Neural cell (in vitro differentiated cells): ENCODE data around the gene TIMM17B. TPM values are rescaled to one million over a fixed set of nuclear protein-coding genes. Genes with fewer than 3 reads are reported as not detected.

ENCODE experiments used
- H2AFZ ChIP-seq: fragments of 200-600, 300-800 bp; sonication (generic), shearing (Covaris generic); 2 replicates; pipeline ENCODE4 v1.6.0; 2014; ENCODE audit warnings: low read depth, mild to moderate bottlenecking, antibody characterized with exemption, low read length, moderate library complexity
- H3F3A ChIP-seq: fragments of 200-600 bp; shearing (Covaris generic); 2 replicates; pipeline ENCODE4 v1.6.1; 2016; ENCODE audit warnings: mild to moderate bottlenecking, moderate library complexity, mixed read lengths, antibody characterized with exemption, low read length; ENCODE audit not compliant: insufficient read depth, poor library complexity, severe bottlenecking
- H3K27ac ChIP-seq: fragments of 200-600, 300-800 bp; sonication (generic), shearing (Covaris generic); 2 replicates; pipeline ENCODE4 v1.5.1; 2014; ENCODE audit warnings: mild to moderate bottlenecking, low read length, moderate library complexity
- H3K27me3 ChIP-seq: fragments of 300-800, 200-600 bp; sonication (generic), shearing (Covaris generic); 2 replicates; pipeline ENCODE4 v1.6.0; 2014; ENCODE audit warnings: mild to moderate bottlenecking, low read depth, low read length, moderate library complexity; ENCODE audit not compliant: insufficient read depth
- H3K36me3 ChIP-seq: fragments of 300-800, 200-600 bp; sonication (generic), shearing (Covaris generic); 2 replicates; pipeline ENCODE4 v1.5.1; 2014; ENCODE audit warnings: mild to moderate bottlenecking, antibody characterized with exemption, low read length, moderate library complexity; ENCODE audit not compliant: insufficient read depth
- H3K4me2 ChIP-seq: fragments of 300-800, 200-600 bp; sonication (generic), shearing (Covaris generic); 2 replicates; pipeline ENCODE4 v1.6.0; 2014; ENCODE audit warnings: mild to moderate bottlenecking, low read length
- H3K4me3 ChIP-seq: fragments of 300-800, 200-600 bp; sonication (generic), shearing (Covaris generic); 2 replicates; pipeline ENCODE4 v1.5.1; 2014; ENCODE audit warnings: mild to moderate bottlenecking, low read length, moderate library complexity
- H3K79me2 ChIP-seq: fragments of 200-600 bp; shearing (Covaris generic); replicated peaks from 2 replicates; pipeline ENCODE4 v1.6.0; 2014; ENCODE audit warnings: mild to moderate bottlenecking, low read length, moderate library complexity; ENCODE audit not compliant: insufficient read depth
- H3K9ac ChIP-seq: fragments of 300-800, 200-600 bp; sonication (generic), shearing (Covaris generic); 2 replicates; pipeline ENCODE4 v1.6.1; 2016; ENCODE audit warnings: mild to moderate bottlenecking, low read length, mixed read lengths
- H3K9me2 ChIP-seq: fragments of 200-600 bp; shearing (Covaris generic); 2 replicates; pipeline ENCODE4 v1.6.1; 2016; ENCODE audit warnings: mild to moderate bottlenecking, low read length, mixed read lengths; ENCODE audit not compliant: insufficient read depth
- H3K9me3 ChIP-seq: fragments of 200-600, 300-800 bp; sonication (generic), shearing (Covaris generic); 2 replicates; pipeline ENCODE4 v1.6.1; 2016; ENCODE audit warnings: mild to moderate bottlenecking, mixed run types, low read length, moderate library complexity, mixed read lengths
- H4K20me1 ChIP-seq: fragments of 200-600 bp; shearing (Covaris generic); 2 replicates; pipeline ENCODE4 v1.6.1; 2016; ENCODE audit warnings: mild to moderate bottlenecking, mixed run types; ENCODE audit not compliant: insufficient read depth
- EP300 ChIP-seq: fragments of 450-650 bp; conservative IDR thresholded peaks from 2 replicates; pipeline ENCODE4 v1.6.1; 2014; ENCODE audit warnings: antibody characterized with exemption, mild to moderate bottlenecking, moderate library complexity; ENCODE audit not compliant: poor library complexity, severe bottlenecking
- EZH2 ChIP-seq: fragments of 200-600, 300-800 bp; shearing (Covaris generic), sonication (generic); IDR thresholded peaks from 2 replicates; pipeline ENCODE4 v1.6.1; 2014; ENCODE audit warnings: antibody characterized with exemption, low read length, borderline replicate concordance, mild to moderate bottlenecking; ENCODE audit not compliant: insufficient read depth, poor library complexity, severe bottlenecking
- MXI1 ChIP-seq: fragments of 450-650 bp; conservative IDR thresholded peaks from 2 replicates; pipeline ENCODE4 v1.6.1; 2014; ENCODE audit warnings: antibody characterized with exemption, mild to moderate bottlenecking; ENCODE audit not compliant: poor library complexity, severe bottlenecking
- POLR2AphosphoS5 ChIP-seq: IDR thresholded peaks from 2 replicates; pipeline ENCODE4 v1.6.1; 2012
- RAD21 ChIP-seq: fragments of 450-650 bp; conservative IDR thresholded peaks from 2 replicates; pipeline ENCODE4 v1.6.1; 2014; ENCODE audit warnings: antibody characterized with exemption, mild to moderate bottlenecking, moderate library complexity
- SMC3 ChIP-seq: fragments of 450-650 bp; conservative IDR thresholded peaks from 2 replicates; pipeline ENCODE4 v1.6.1; 2014; ENCODE audit warnings: antibody characterized with exemption, mild to moderate bottlenecking, moderate library complexity; ENCODE audit not compliant: poor library complexity
- TAF1 ChIP-seq: IDR thresholded peaks from 2 replicates; pipeline ENCODE4 v1.6.1; 2012; ENCODE audit warnings: low read depth
- polyA plus RNA-seq: library from polyadenylated mRNA; depleted of rRNA; stranded (reverse); fragments of >200 nt; gene quantifications from 2 replicates; pipeline ENCODE4 v1.2.3, GENCODE V29; 2014
- TF ChIP-seq, protein P1 (sequence below): fragments of 450-650 bp; IDR thresholded peaks from 2 replicates; pipeline ENCODE4 v1.5.1; 2014; ENCODE audit warnings: antibody characterized with exemption, mild to moderate bottlenecking, moderate library complexity; ENCODE audit not compliant: poor library complexity, severe bottlenecking
- TF ChIP-seq, protein P2 (sequence below): IDR thresholded peaks from 2 replicates; pipeline ENCODE4 v1.6.1; 2012; ENCODE audit warnings: borderline replicate concordance

Gene TIMM17B
- polyA plus RNA-seq, 1 donor from 2014 or later: 131 TPM

DNA sequence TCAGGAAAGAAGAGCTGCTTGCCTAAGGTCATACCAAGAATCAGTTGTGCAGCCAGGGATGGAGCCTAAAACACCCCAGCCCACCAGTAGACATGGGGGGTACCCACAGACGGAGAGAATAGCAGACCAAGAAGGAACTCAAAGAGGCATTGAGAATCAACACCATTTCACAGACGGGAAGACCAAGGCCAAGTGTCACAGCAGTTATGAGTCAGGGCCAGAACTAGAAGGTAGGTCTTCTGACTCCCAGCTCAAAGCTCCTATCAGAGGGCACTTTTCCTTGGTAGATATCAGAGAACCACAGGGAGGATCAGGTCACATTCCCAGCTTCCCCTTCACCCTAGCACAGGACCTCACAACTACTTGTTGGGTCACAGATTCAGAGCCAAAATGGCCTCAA is 45.3 kb upstream of the TIMM17B start:
- Histone ChIP-seq H3K27me3 (no peaks in the 10 kb centered on the region), H3K36me3 (no peaks in the 10 kb centered on the region), H4K20me1 (no peaks in the 10 kb centered on the region)

DNA sequence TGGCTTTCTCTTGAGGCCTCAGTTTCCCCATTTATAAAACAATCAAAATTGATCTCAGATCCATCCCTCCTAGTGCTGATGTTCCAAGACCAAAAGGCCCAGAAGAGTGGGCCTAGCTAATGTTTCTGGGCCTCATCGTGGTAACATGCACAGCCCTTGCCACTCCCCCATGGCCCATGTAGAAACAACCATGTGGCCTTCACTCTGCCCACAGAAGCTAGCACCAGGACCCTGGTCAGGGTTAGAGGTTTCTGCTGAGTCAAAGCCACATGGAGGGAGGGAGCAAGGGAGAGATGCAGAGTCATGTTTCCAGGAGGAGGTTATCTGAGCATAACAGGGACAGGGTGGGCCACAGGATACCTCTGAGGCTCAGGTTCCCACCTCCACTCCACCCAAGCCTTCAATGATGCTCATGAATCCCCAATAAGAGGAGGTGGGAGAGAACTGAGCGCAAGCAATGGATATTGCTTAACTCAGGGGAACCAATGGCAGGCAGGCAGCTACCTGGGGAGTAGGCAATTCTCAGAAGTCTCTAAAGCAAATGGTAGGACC is 42.9 kb upstream of the TIMM17B start:
- no peak overlapping the region for H3K4me2 ChIP-seq
- H3K9ac ChIP-seq: no peak overlapping the region
- no peak overlapping the region for H2AFZ ChIP-seq
- H3K27me3 ChIP-seq: no peaks in the 10 kb centered on the region
- H3K9me2 ChIP-seq: no peaks in the 10 kb centered on the region
- no peaks in the 10 kb centered on the region for H3K36me3 ChIP-seq
- no peaks in the 10 kb centered on the region for H4K20me1 ChIP-seq
- no peak overlapping the region for H3K4me3 ChIP-seq
- no peaks in the 10 kb centered on the region for H3K79me2 ChIP-seq
- no peak overlapping the region for H3K27ac ChIP-seq
- H3F3A ChIP-seq: no peaks in the 10 kb centered on the region
- H3K9me3 ChIP-seq: no peaks in the 10 kb centered on the region
- TF ChIP-seq RAD21 (no peak), EZH2 (no peak)

More for the DNA sequence above, 45.3 kb upstream of the TIMM17B start:
- Histone ChIP-seq H3K4me3 (no peak overlapping the region), H3F3A (no peaks in the 10 kb centered on the region), H3K79me2 (no peaks in the 10 kb centered on the region), H3K9ac (no peak overlapping the region), H3K9me3 (no peaks in the 10 kb centered on the region), H3K27ac (no peak overlapping the region), H2AFZ (no peak overlapping the region), H3K9me2 (no peaks in the 10 kb centered on the region), H3K4me2 (no peak overlapping the region)
- TF ChIP-seq SMC3: no peak

DNA sequence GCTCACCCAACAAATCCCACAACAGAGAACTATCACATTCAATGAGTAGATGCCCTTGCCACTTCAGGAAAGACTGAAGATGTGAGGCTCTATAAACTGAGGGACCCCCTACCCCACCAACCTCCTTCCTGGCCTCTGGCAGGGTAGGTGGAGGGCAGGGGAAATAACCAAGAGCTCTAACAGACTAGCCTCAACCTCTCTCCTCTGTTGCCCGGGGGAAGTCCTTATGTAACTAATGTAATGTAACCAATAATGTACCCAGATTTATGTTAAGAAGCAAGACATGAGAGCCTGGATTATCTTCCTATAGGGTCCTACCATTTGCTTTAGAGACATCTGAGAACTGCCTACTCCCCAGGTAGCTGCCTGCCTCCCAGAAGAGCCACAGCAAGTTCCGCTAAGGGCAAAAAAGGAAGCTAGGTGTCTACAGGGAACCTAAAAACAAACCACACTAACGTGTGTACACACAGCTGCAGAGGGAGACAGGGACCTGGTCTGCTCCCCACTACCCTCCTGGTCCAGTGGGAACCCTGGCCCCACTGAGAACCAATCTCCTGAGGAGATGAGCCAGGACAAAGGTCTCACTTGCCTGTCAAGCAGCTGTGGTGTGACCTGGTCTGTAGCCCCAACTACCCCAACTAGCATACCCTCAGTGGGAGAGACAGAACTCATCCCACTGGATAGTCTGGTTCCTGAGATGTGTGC is 42.1 kb upstream of the TIMM17B start:
- H3K9ac ChIP-seq: no peak overlapping the region
- no peaks in the 10 kb centered on the region for H4K20me1 ChIP-seq
- no peak overlapping the region for H3K4me3 ChIP-seq
- H3F3A ChIP-seq: no peaks in the 10 kb centered on the region
- H3K27ac ChIP-seq: no peak overlapping the region
- no peak overlapping the region for H3K4me2 ChIP-seq
- no peaks in the 10 kb centered on the region for H3K9me2 ChIP-seq
- no peaks in the 10 kb centered on the region for H3K36me3 ChIP-seq
- H2AFZ ChIP-seq: no peak overlapping the region
- no peaks in the 10 kb centered on the region for H3K9me3 ChIP-seq
- TF ChIP-seq RAD21 (no peak), POLR2AphosphoS5 (no peak), SMC3 (no peak), EZH2 (no peak), TAF1 (no peak), MXI1 (no peak), EP300 (no peak)
- TF ChIP-seq, protein P1, sequence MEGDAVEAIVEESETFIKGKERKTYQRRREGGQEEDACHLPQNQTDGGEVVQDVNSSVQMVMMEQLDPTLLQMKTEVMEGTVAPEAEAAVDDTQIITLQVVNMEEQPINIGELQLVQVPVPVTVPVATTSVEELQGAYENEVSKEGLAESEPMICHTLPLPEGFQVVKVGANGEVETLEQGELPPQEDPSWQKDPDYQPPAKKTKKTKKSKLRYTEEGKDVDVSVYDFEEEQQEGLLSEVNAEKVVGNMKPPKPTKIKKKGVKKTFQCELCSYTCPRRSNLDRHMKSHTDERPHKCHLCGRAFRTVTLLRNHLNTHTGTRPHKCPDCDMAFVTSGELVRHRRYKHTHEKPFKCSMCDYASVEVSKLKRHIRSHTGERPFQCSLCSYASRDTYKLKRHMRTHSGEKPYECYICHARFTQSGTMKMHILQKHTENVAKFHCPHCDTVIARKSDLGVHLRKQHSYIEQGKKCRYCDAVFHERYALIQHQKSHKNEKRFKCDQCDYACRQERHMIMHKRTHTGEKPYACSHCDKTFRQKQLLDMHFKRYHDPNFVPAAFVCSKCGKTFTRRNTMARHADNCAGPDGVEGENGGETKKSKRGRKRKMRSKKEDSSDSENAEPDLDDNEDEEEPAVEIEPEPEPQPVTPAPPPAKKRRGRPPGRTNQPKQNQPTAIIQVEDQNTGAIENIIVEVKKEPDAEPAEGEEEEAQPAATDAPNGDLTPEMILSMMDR: no peak
- TF ChIP-seq, protein P2, sequence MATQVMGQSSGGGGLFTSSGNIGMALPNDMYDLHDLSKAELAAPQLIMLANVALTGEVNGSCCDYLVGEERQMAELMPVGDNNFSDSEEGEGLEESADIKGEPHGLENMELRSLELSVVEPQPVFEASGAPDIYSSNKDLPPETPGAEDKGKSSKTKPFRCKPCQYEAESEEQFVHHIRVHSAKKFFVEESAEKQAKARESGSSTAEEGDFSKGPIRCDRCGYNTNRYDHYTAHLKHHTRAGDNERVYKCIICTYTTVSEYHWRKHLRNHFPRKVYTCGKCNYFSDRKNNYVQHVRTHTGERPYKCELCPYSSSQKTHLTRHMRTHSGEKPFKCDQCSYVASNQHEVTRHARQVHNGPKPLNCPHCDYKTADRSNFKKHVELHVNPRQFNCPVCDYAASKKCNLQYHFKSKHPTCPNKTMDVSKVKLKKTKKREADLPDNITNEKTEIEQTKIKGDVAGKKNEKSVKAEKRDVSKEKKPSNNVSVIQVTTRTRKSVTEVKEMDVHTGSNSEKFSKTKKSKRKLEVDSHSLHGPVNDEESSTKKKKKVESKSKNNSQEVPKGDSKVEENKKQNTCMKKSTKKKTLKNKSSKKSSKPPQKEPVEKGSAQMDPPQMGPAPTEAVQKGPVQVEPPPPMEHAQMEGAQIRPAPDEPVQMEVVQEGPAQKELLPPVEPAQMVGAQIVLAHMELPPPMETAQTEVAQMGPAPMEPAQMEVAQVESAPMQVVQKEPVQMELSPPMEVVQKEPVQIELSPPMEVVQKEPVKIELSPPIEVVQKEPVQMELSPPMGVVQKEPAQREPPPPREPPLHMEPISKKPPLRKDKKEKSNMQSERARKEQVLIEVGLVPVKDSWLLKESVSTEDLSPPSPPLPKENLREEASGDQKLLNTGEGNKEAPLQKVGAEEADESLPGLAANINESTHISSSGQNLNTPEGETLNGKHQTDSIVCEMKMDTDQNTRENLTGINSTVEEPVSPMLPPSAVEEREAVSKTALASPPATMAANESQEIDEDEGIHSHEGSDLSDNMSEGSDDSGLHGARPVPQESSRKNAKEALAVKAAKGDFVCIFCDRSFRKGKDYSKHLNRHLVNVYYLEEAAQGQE: no peak
- H3K27me3 ChIP-seq: no peaks in the 10 kb centered on the region
- no peaks in the 10 kb centered on the region for H3K79me2 ChIP-seq
